Stomach (tissue), 4 donors: Measurements from ENCODE around the gene PPIP5K2.

ENCODE experiments used
- EP300 ChIP-seq: sonication (generic); formaldehyde crosslinking; IDR thresholded peaks from one replicate; pipeline ENCODE4 v1.6.1; 2017; ENCODE audit warnings: antibody characterized with exemption
- POLR2A ChIP-seq, 4 donors: fragments of 450-650 bp; IDR thresholded peaks; one replicate each; pipeline ENCODE4 v1.6.1; 2016; ENCODE audit warnings: antibody characterized with exemption in 4 of 4, control low read depth in 2 of 4, mild to moderate bottlenecking in 1 of 4, moderate library complexity in 1 of 4
- POLR2AphosphoS5 ChIP-seq, 3 donors: sonication (generic); formaldehyde crosslinking; IDR thresholded peaks; one replicate each; pipeline ENCODE4 v1.6.1; 2016; ENCODE audit warnings: antibody characterized with exemption in 3 of 3
- TF ChIP-seq, protein P1 (sequence below), 7 experiments: fragments of 450-650 bp in 4 of 7; fragments of 200-600 bp in 3 of 7; sonication (generic) in 3 of 7; IDR thresholded peaks; one replicate each; pipeline ENCODE4 v1.5.1; 2016 to 2019; ENCODE audit warnings: antibody characterized with exemption in 7 of 7, control low read depth in 2 of 7, mild to moderate bottlenecking in 1 of 7

DNA sequence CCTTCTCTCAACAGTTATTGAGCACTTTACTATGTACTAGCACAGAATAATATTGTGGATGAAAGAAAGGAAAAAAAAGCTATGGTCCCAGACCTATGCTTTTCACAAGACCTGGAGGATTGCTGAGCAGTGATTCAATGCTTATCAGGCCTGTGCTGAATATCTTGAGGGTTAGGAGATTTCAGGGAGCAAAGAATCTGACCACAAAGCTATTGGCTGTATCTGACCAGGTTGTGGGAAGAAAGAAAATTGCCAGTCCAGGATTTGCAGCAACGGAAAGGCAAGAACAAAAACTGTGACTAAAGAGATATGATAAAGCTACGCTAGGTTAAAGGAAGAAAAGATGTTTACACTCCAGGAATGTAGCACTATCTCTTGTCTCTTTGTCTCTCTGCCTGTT lies 123.6 kb downstream of the PPIP5K2 start:
- TF ChIP-seq POLR2AphosphoS5 (IDR thresholded peaks at IDR 0.05) (no peak), POLR2A (IDR thresholded peaks at IDR 0.05) (no peak), EP300 (no peak)
- TF ChIP-seq, protein P1, sequence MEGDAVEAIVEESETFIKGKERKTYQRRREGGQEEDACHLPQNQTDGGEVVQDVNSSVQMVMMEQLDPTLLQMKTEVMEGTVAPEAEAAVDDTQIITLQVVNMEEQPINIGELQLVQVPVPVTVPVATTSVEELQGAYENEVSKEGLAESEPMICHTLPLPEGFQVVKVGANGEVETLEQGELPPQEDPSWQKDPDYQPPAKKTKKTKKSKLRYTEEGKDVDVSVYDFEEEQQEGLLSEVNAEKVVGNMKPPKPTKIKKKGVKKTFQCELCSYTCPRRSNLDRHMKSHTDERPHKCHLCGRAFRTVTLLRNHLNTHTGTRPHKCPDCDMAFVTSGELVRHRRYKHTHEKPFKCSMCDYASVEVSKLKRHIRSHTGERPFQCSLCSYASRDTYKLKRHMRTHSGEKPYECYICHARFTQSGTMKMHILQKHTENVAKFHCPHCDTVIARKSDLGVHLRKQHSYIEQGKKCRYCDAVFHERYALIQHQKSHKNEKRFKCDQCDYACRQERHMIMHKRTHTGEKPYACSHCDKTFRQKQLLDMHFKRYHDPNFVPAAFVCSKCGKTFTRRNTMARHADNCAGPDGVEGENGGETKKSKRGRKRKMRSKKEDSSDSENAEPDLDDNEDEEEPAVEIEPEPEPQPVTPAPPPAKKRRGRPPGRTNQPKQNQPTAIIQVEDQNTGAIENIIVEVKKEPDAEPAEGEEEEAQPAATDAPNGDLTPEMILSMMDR (IDR thresholded peaks at IDR 0.05) = no peak
